NCI-H510A treated with DMSO at 0.1 percent for 48 hours (cell line): ENCODE data around the gene GARRE1.
"Not testable (repeated sequence)": the region's sequence is repeated elsewhere in the genome, so short reads cannot be mapped to it uniquely, and the experiment has no call there.

Source experiments
- DNase-seq: peaks from one replicate; lab custom pipeline; 2025; lab: John Stamatoyannopoulos, UW

GARRE1 gene

DNA sequence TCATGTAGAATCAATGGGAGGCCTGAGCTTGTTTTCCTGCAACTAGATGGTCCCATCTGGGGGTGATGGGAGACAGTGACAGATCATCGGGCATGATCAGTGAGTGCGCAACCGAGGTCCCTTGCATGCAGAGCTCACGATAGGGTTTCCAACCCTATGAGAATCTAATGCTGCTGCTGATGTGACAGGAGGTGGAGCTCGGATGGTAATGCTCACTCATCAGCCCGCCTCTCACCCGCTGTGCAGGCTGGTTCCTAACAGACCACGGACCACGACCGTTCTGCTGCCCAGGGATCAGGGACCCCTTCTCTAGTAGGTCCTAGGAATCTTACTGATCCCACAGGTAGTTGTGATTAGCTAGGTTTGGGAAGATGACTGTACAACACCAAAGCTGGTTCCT, 23.5 kb upstream of the GARRE1 start:
- DNase-seq, result no peak

DNA sequence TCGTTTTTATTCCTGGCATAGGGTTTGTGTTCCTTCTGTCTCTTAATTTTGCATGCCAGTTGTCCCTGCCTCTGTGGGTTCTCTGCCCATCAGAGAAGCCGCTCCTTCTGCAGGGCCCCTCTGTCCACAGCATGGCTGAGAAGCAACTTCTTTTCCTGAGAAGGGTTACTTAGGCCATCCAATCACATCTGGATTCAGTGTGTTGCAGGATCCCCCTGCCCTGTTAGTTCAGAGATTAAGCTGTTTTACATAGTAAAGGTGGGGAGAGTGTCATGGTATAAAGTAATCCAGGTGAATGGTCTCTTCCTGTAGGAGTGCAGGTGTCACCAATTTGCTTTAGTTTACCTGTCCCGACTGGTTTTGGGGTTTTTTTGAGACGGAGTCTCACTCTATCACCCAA, 22.9 kb upstream of the GARRE1 start:
- DNase-seq, result no peak

DNA sequence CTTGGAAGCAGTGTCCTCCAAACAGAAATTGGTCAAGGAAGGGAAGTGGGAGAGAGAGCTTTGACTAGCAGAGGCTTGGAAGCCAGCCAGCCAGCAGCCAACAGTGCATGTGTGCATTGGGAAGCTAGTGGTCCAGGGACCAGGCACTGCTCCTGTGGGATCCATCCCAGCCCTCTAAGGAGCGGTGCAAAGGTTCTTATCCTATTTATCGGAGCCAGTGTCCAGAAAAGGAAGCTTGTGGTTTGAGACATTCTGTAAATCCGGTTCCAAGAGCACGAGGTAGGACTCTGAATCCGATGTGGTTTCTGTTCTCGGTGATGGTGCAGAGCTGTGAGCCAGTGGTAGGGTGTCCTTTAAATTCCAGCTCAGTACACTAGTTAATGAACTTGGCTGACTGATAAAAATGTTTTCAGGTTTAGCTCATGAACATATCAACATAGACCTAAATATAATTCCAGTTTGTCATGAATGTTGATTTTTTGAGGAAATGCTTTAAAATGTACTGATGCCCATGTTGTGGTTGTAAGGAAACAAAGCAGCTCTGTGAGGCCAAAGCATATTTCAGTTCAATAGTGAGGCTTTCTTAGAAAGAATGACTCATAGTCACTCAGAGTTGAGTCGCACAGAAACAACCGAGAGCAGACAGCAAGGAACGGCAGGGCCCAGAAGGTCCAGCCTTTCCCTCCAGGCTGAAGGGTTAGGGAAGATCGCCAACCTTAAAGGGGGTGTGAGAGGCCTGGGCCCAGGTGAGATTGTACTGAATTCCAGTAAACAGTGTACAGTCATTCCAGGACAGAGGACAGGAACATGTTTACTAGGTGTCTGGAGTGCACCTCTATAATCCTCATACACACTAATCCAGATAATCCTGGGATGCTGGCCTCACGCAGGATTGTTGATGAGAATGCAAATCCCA, 21.5 kb upstream of the GARRE1 start:
- DNase-seq, result no peak

DNA sequence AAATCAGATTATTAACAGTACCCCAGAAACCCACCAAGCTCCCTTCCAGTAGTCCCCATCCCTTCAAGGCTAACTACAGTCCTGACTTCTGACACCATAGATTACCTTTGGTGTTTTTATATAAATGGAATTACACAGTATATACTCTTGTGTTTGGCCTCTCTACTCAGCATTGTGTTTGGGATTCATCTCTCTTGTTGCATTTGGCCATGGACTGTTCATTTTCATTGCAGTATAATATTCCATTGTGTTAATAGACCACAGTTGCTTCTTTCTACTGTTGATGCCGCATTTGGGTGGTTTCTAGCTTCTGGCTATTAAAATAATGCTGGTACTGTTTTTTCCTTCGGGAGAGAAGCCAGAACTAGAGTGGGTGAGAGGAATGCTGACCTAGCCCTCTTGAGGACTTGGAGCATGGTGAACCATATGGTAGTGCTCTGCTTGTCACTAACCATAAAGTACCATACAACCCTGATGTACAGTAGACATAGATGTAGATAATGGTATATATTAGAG, 18.9 kb upstream of the GARRE1 start:
- no peak for DNase-seq

DNA sequence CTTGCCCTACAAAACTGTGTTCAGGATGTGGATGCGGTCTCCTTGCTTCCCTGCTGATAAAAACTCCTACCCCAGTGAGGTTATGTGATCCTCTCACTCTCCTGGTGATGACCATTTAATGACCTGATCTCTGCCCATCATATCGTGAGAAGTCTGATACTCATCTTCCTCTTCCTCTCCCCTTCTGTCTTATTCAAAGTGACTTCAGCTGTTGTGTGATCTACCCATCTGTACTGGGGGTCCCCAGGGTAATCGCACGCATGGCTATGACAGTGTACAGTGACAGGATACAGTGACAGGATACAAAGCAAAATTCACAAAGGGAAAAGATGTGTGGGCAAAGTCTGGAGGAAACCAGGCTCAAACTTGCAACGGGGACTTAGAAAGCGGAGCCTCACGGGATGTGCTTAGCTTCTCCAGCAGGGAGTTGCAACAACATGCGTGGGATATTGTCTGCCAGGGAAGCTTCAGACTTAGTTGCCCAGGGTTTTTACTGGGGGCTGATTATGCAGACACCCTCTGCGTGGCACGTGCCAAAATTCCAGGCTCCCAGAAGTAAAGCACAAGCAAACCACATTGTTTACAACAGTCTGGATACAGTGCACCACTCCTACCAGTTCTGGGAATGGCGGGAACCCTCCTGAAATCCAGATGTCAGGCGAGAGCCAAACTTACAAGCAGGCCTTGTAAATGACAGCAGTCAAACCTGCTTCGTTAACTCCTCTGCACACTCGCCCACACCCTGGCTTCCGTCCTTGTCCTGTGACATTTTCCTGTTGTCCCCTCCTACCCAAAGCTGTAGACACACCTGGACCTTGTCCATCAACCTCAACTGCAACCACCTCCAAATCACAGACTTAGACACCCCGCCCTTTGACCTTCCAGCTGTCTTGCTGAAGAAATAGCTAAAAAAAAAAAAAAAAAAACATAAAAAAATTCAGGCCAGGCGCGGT, 18.0 kb upstream of the GARRE1 start:
- no peak for DNase-seq

DNA sequence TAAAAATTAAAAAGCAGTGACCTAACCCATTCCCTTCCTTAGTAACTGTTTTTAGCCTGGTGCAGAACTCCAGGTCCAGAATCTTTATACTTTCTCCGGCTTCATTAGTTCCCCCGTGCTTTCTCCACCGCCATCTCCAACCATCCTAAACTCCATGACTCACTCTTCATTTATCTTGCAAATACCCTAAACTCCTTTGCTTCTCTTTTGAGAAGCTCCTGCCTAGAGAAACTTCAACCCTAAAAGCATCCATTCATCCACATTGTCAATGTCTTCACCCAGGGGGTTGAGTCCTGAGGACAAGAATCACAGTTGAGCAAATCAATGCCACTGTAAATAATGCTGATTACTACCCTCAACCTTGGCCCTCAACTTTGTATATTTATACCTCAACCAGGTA, 17.1 kb upstream of the GARRE1 start:
- DNase-seq, result no peak

DNA sequence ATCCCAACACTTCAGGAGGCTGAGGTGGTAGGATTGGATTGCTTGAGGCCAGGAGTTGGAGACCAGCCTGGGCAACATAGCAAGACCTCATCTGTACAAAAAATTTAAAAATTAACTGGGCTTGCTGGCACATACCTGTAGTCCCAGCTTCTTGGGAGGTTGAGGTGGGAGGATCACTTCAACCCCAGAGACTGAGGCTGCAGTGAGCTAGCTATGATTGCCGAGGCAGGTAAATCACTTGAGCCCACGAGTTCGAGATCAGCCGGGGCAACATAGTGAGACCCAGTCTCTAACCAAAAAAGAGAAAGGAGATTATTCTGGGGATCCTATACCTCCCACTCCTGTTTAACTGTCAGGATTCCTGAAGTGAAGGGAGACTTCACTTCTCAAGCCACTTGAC, 16.4 kb upstream of the GARRE1 start:
- no peak for DNase-seq

DNA sequence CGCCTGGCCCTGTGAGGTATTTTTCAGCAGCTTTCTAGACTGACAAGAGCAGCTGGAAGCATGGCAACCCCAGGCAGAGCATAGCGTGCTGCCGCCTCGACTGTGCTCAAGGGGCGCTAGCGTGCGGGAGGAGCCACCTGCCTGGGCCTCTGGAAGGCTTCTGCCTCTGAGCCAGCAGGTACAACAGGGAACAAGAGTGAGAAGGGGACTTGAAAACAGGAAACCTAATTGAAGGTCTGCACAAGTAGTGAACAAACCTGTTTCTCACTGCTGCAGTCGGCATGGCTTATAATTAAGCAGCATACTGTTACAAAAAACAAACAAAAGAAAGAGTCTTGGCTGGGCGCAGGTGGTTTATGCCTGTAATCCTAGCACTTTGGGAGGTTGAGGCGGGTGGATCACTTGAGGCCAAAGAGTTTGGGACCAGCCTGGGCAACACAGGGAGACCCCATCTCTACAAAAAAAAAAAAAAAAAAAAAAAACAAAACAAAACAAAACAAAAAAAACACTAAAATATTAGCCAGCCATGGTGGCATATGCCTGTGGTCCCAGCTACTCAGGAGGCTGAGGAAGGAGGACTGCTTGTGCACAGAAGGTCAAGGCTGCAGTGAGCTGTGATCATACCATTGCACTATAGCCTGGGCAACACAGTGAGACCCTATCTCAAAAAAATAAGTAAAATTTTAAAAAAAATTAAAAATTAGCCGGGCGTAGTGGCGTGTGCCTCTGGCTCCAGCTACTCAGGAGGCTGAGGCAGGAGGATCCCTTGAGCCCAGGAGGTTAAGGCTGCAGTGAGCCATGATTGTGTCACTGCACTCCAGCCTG, 12.6 kb upstream of the GARRE1 start:
- DNase-seq, result peak; percentile 96

DNA sequence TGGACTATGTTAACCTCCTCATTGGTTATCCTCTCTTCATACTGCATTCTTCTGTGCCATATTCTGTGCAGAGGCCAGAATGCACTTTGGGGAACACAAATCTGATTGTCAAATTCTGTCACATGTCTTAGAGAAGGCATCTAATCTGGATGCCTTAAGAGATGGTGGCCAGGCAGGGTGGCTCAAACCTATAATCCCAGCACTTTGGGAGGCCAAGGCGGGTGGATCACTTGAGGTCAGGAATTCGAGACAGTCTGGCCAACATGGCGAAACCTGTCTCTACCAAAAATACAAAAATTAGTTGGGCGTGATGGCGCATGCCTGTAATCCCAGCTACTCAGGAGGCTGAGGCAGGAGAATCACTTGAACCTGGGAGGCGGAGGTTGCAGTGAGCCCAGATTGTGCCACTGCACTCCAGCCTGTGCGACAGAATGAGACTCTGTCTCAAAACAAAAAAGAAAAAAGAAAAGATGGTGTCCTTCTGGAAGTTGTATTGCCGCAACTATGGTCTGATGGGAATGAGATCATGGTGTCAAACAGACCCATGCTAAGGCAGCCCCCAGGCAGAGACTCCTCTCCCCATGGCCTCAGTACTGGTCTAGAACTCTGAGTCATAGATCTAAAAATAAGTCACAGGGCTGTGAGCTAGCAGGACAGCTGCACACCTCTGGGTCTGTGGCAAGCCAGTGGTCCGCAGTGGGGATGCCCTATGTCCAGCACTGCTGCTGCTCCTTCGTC, 11.0 kb upstream of the GARRE1 start:
- not testable (repeated sequence) for DNase-seq

DNA sequence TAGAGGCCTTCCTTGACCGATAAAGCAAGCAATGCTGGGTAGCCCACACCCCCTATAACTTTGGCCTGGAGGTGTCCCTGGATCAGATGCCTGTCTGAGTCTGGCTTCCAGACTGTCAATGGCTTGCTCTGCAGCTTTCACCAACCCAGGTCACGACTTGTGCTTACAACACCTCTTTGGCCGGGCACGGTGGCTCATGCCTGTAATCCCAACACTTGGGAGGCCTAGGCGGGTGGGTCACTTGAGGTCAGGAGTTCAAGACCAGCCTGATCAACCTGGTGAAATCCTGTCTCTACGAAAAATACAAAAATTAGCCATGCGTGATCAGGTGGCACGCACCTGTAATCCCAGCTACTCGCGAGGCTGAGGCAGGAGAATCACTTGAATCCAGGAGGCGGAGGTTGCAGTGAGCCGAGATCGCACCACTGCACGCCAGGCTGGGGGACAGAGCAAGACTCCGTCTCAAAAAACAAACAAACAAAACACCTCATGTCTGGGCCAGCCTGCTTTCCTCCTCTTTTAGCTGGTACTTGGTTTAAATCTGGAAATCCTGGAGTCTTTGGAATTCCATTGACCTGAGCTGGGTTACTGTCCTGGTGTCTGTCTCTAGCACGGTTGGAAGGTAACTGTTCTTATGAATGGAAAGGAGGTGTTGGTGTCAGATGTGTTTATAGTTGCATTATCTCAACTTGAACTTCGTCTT, 10.3 kb upstream of the GARRE1 start:
- DNase-seq, result no peak

DNA sequence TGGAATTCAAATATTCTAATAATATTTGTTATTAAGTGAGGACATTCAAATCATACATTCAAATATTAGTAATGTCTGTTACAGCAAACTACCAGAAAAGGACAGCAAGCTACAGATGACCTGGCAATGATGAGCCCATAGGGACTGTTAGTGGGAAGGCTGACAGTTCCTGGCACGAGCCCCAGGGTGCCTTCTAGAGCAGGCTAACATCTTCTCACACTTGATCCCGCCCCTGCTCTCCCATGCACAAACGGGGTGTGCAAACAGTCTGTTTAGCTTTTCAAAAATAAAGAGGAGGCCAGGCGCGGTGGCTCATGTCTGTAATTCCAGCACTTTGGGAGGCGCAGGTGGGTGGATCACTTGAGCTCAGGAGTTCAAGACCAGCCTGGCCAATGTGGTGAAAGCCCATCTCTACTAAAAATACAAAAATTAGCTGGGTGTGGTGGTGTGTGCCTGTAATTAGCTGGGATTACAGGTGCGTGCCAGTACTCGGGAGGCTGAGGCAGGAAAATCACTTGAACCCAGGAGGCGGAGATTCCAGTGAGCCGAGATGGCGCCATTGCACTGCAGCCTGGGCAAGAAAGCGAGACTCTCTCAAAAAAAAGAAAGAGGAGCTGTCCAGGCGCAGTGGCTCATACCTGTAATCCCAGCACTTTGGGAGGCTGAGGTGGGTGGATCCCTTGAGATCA, 9.6 kb upstream of the GARRE1 start:
- DNase-seq, result peak; percentile 59

DNA sequence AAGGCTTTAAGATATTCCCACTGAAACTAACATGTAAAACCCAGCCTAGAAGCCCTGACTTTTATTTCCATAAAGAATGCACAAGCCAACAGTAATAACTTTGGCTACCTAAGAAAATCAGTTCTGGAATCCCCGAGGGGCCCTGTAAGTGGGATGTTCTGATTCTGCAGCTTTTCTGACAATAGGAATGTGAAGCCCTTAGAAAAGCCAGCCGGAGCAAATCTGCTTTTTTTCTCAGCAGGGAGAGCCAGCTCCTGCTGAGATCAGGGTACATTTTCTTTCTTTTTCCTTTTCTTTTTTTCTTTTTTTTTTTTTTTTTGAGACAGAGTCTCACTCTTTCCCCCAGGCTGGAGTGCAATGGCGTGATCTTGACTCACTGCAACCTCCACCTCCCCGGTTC, 8.0 kb upstream of the GARRE1 start:
- no peak for DNase-seq

DNA sequence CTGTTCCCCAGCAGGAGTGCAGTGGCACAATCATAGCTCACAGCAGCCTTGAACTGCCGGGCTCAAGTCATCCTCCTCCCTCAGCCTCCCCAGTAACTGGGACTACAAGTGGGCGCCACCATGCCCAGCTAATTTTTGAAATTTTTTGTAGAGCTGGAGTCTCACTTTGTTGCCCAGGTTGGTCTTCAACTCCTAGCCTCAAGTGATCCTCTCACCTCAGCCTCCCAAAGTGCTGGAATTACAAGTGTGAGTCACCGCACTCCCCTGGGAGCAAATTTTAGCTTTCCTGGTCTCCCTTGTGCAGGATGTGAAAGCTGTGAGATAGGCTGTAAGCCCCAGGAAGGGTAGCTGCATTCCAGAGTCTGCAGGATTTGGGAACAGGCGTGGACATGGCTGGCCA, 5.4 kb upstream of the GARRE1 start:
- DNase-seq, result no peak

DNA sequence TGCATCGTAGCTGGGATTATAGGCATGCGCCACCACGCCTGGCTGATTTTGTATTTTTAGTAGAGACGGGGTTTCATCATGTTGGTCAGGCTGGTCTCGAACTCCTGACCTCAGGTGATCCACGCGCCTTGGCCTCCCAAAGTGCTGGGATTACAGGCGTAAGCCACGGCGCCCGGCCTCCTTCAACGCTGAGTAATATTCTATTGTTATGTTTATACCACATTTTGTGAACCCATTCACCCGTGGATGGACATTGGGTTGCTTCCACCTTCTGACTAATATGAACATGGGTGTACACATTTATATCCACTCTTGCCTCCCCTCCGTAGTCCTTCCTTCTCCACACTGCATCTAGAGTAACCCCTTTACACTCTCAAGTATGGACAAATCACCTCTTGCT, 1.2 kb upstream of the GARRE1 start:
- not testable (repeated sequence) for DNase-seq

DNA sequence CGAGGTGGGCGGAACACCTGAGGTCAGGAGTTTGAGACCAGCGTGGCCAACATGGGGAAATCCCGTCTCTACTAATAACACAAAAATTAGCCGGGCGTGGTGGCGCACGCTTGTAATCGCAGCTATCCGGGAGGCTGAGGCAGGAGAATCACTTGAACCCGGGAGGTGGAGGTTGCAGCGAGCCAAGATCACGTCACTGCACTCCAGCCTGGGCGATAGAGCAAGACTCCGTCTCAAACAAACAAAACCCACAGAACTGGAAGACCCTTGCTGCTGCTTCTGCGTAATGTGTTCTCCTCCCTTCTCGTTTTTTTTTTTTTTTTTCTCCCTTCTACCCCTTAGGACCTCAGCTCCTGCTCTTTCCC, 691 bp upstream of the GARRE1 start:
- not testable (repeated sequence) for DNase-seq

DNA sequence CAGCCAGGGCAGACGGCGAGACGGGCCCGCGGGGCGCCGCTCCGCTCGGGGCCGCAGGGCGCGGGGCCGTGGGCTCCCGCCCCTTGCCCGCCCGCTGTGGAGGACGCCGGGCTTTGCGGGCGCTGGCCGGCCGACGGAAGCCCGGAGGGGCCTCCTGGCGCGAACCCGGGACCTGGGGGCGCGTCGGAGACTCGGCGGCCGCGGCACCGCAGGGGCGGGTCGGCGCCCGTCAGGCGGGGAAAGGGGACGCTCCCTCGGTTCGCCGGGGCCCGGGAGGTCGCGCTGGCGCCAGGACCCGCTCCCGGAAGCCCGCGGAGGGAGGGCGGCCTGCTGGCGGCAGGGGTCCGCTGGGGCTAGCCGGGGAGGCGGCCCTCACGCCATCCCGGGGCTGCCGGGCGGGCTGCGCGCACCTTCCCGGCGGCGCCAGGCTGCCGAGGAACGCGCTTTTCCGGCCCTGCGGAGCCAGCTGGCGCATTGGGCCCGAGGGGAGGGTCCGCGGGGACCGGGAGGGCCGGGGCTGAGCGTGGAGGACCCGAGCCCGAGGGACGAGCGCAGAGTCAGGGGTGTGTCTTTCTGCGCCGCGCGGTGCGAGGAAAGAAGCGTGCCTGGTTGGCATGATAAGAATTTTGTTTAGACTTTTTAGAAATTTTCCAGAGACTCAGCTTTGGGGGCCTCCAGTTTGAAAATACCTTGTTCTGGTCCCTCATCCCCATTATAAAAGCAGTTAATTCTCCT, 511 bp downstream of the GARRE1 start:
- no peak for DNase-seq

DNA sequence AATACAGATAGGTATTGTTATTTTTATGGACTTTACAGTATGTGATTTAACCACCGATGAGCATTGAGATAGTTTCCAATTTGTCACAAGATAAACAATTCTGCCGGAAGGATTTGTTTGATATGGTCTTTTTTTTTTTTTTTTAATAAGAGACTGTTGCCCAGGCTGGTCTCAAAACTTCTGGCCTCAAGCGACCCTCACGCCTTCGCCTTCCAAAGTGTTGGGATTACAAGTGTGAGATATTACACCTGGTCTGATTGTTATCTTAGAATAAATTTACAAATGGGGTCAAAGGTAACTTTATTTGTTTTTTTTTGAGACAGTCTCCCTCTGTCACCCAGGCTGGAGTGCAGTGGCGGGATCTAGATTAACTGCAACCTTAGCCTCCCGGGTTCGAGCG, 1.2 kb downstream of the GARRE1 start:
- DNase-seq, result no peak

DNA sequence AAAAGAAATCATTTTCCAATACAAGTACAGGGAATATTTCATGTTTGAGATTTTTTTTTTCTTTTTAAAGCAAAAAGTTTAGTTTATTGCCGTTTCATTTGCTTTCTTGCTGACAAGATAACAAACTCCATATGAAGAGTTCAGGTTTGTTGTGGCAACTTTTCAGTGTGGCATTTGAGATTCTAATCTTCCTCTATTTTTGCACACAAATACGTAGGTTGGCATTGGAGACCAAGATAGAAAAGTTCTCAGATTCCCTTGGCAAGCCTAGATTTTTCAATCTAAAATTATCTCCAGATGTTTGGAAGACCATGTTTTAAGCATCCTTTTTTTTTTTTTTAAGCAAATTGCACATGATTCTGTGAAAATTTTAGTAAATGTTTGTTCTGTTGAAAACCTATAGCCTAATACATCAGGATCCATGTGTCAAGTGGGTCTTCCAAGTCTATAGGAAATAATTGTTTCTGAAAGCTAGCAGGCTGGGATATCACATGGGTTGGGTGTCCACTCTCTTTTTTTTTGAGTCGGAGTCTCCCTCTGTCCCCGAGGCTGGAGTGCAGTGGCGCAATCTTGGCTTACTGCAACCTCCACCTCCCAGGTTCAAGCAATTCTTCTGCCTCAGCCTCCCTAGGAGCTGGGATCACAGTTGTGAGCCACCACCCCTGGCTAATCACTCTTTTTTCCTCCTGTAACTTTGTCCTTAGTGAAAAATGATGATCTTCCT, 2.6 kb downstream of the GARRE1 start:
- no peak for DNase-seq

DNA sequence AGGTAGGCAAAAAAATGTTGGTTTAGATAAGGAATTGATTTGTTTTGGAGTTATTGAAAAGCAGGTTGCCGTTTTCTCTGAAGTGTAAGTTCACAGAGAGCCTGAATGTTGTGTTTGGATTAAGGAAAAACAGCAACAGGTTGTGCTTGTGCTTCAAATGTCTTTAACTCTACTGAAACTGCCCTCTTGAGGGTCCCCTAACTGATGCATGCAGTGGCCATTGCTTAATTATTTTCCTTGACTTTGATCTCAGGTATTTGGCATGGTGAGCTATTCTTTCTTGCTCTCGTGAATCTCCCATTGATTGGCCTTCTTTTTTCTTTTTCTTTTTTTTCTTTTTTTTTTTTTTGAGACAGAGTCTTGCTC, 3.2 kb downstream of the GARRE1 start:
- no peak for DNase-seq
